ENCODE data around the gene WRNIP1.
"Not testable (repeated sequence)": the region's sequence is repeated elsewhere in the genome, so short reads cannot be mapped to it uniquely, and the experiment has no call there.

WRNIP1 gene

DNA sequence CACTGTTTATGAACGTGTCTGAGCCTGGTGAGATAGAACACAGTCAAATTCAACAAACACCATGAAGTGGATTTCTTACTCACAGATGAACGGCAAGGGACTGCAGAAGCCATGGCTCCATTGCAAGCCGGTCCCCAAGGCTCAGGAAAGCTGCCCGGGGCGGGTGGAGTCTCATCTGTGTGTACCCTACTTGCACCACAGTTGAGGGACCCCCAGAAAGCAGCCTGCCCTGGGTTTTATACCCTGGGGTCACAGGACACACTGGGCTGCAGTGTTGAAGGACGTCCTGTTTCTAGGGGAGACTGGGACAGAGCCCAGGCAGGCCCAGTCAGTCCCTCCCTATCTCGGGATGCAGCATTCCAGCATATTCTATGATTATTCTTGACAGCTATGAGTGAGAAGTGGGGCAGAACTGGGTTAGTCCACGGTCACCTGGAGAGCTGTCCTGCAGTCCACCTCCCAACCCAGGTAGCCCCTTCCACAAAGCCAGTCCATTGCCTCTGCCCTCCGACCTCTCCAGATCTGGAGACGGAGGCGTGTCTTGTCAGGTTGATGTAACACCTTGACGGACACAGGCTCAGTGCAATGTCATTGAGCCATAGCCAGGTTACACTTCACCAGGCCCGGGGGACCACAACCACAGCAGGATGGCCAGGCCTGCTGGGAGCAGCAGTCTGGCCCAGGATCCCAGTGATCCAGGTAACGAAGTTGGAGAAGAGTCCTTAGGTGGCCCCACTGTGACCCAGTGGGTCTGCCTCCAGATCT, 35.5 kb downstream of the WRNIP1 start:
- H3K4me3 ChIP-seq (replicated peaks; ENCODE audit: low read depth, low read length), result no peak overlapping the region
- TF ChIP-seq CTCF (IDR thresholded peaks at IDR 0.05; ENCODE audit: low read depth, low read length, missing control alignments), result no peak
- DNase-seq (ENCODE audit: extremely low read depth, low read depth), result no peak

GRCh38 chr6:2801687-2802086, 36.5 kb downstream of the WRNIP1 start:
- H3K4me3 ChIP-seq (replicated peaks; ENCODE audit: low read depth, low read length); DNase-seq (ENCODE audit: extremely low read depth, low read depth): not testable (repeated sequence)

DNA sequence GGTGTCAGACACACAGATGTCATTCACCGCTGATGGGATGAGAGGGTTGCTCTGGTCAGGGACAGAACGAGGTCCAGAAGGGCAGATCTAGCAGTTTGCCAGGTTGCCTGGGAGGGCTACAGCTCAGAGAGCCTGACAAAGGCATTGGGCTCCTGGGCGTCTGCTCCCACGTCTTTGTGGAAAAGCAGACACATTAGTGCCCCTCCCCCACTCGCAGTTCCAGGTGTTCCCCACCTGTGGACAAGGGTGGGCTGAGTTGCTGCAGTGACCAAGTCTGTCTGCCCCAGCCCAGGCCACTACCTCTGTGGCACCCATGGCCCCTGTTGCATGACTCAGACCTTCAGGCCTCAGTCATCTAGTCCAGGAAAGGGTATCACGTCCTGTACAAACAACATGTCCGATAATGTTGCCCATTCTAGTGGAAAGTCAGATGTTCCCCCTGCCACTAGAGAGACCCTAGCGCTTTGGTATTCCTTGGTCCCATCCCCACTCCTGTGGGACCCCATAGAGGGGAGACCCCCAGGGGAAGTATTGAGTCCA, 37.4 kb downstream of the WRNIP1 start:
- TF ChIP-seq CTCF (IDR thresholded peaks at IDR 0.05; ENCODE audit: low read depth, low read length, missing control alignments), result no peak
- H3K4me3 ChIP-seq (replicated peaks; ENCODE audit: low read depth, low read length), result no peak overlapping the region
- DNase-seq (ENCODE audit: extremely low read depth, low read depth), result no peak

GRCh38 chr6:2803731-2804429, 38.7 kb downstream of the WRNIP1 start:
- no peak for TF ChIP-seq CTCF (IDR thresholded peaks at IDR 0.05; ENCODE audit: low read depth, low read length, missing control alignments)
- no peak overlapping the region for H3K4me3 ChIP-seq (replicated peaks; ENCODE audit: low read depth, low read length)
- DNase-seq (ENCODE audit: extremely low read depth, low read depth), result no peak

- no peak for DNase-seq (ENCODE audit: extremely low read depth, low read depth)
- no peak for TF ChIP-seq CTCF (IDR thresholded peaks at IDR 0.05; ENCODE audit: low read depth, low read length, missing control alignments)
- H3K4me3 ChIP-seq (replicated peaks; ENCODE audit: low read depth, low read length), result no peak overlapping the region
Measured at GRCh38 chr6:2804516-2804915, 39.3 kb downstream of the WRNIP1 start.

- TF ChIP-seq CTCF (IDR thresholded peaks at IDR 0.05; ENCODE audit: low read depth, low read length, missing control alignments), result no peak
- DNase-seq (ENCODE audit: extremely low read depth, low read depth), result no peak
- H3K4me3 ChIP-seq (replicated peaks; ENCODE audit: low read depth, low read length), result no peak overlapping the region
Measured at GRCh38 chr6:2805031-2805430, 39.8 kb downstream of the WRNIP1 start.

- no peak for TF ChIP-seq CTCF (IDR thresholded peaks at IDR 0.05; ENCODE audit: low read depth, low read length, missing control alignments)
- DNase-seq (ENCODE audit: extremely low read depth, low read depth), result no peak
- H3K4me3 ChIP-seq (replicated peaks; ENCODE audit: low read depth, low read length), result no peak overlapping the region
Measured at GRCh38 chr6:2806644-2807043, 41.5 kb downstream of the WRNIP1 start.
